Epithelial cell of proximal tubule (primary cell): ENCODE measurements around the gene FLOT2. TPM values are rescaled to one million over a fixed set of nuclear protein-coding genes. Genes with fewer than 3 reads are reported as not detected.

Experiments used
- DNase-seq: peaks from one replicate; pipeline ENCODE4 v3.0.0-alpha.2; 2011; ENCODE audit warnings: low read depth
- H3K4me3 ChIP-seq: 2 replicates; pipeline ENCODE4 v1.5.1; 2011; ENCODE audit warnings: low read depth, mild to moderate bottlenecking, low read length
- total RNA-seq: library from RNA; depleted of rRNA; stranded (reverse); fragments of >200 nt; gene quantifications from 2 replicates; pipeline ENCODE4 v1.2.3, GENCODE V29; 2015
- TF ChIP-seq, protein P1 (sequence below): conservative IDR thresholded peaks from 2 replicates; pipeline ENCODE4 v1.5.1; 2012; ENCODE audit warnings: low read depth, mild to moderate bottlenecking, low read length

The FLOT2 gene
- 83.5 and 92.5 TPM in 2 replicates for total RNA-seq

DNA sequence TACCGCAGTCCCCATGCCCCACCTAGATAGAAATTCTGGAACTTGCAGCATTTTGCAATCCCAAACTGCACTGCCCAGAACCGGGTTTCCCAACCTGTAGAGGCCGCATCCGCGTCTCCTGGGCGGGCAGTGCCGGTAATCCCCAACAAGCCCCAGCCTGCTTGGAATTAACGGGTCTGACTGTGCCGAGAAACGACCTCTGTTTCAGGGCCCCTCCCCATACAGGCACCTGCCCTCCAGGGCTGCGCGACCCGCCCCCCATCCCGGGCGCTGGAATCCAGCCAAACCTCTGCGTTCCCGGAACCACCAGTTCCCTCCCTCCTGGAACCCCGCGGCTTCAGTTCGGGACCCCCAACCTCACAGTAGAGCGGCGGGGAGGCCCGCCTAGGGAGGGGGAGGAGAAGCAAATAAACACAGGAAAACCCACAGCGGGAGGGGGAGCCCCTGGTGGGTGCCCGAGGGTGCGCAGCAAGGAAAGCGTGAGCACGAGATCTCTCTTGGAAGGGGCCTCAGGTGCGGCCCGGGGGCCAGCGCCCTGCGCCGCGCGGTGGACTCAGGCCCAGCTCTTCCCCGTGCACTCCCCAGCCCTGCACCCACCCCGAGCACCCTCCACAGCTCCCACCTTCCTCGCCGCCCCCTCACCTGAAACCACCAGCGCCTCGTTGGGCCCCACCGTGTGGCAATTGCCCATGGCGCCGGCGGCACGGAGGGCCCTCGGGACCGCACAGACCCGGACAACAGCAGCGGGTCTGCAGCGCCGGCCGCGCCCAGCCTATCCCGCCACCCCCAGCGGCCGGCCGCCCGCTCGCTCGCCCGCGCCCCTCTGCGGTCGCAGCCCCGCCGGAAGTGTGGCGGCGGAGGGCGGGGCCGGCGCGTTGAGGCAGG, at the start of gene FLOT2:
FLOT2 (minus strand) TSS at position 850 of the 885 bp plus-strand sequence; CDS start at position 691, 159 bp downstream.
- TF ChIP-seq, protein P1, sequence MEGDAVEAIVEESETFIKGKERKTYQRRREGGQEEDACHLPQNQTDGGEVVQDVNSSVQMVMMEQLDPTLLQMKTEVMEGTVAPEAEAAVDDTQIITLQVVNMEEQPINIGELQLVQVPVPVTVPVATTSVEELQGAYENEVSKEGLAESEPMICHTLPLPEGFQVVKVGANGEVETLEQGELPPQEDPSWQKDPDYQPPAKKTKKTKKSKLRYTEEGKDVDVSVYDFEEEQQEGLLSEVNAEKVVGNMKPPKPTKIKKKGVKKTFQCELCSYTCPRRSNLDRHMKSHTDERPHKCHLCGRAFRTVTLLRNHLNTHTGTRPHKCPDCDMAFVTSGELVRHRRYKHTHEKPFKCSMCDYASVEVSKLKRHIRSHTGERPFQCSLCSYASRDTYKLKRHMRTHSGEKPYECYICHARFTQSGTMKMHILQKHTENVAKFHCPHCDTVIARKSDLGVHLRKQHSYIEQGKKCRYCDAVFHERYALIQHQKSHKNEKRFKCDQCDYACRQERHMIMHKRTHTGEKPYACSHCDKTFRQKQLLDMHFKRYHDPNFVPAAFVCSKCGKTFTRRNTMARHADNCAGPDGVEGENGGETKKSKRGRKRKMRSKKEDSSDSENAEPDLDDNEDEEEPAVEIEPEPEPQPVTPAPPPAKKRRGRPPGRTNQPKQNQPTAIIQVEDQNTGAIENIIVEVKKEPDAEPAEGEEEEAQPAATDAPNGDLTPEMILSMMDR = peak; percentile 29
- no peak for DNase-seq
- peak within 1 kb of the TSS; percentile 87 for H3K4me3 ChIP-seq

DNA sequence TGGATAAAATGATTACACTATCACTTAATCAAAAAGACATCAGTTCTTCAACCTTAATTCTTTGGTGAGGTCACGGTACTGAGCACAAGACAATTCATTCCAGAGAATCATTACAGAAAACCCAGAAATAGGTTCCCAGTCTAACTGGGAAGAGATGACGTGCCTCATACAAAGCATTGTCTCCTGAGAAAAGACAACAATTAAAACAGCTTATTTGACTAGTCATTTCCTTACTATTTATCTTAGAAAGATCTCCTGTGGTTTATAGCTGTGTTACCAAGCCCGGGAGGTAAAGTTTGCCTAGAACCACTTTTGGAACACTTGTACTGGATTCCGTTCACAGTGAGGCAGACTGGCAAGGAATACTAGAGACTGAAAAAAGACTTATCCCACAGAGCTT, 48.7 kb upstream of the FLOT2 start:
- TF ChIP-seq, protein P1 = no peak
- H3K4me3 ChIP-seq = no peak overlapping the region
- peak; percentile 54 for DNase-seq

DNA sequence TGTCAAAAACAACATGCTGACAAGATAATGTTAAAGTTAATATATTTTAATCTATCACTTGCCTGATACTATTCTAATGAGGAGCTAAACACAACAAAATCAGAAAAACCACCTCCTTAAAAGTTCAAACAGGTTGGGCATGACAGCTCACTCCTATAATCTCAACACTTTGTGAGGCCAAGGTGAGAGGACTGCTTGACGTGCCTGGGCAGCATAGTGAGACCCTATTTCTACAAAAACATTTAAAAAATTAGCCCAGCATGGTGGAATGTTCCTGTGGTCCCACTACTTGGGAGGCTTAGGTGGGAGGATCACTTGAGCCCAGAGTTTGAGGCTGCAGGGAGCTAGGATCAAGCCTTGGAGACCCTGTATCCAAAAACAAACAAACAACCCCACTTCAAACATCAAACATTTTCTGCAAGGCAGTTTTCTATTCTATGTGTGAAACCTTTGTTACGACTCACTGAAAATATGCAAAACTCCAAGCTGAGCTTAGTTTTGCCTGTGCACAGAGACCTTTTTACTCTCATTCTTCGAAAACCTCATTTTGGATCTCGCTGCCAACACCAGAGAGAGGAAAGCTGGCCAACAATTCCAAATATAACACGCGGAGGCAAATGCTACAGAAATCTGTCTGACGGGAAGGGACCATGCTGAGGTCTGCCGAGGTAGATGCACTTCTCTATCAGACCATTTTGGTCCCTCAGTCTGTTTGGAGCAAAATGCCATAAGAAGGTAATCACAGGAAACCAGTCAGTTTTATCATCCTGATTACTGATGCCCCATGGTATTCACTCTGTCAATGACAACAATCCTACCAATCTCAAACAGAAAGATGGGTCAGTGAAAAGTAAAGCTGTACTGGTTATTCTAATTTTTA, 47.6 kb upstream of the FLOT2 start:
- TF ChIP-seq, protein P1 = no peak
- no peak for DNase-seq
- no peak overlapping the region for H3K4me3 ChIP-seq

DNA sequence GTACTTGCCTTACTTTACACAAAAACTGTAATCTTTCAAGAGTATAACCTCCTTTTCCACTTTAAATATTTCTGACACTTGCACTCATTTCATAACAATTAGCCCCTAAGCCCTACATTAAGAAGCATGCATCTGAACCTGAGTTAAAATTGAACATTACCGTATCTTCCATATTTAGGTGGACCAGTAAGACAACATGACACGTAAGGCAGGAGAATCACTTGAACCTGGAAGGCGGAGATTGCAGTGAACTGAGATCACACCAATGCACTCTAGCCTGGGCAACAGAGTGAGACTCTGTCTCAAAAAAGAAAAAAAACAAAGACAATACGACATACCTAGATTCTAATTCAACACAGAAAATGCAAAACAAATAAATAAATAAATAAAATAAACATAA, 46.8 kb upstream of the FLOT2 start:
- DNase-seq = no peak
- TF ChIP-seq, protein P1 = no peak
- no peak overlapping the region for H3K4me3 ChIP-seq

- H3K4me3 ChIP-seq = no peak overlapping the region
- DNase-seq = no peak
These were observed 45.4 kb upstream of the FLOT2 start for GRCh38 chr17:28942925-28943324.

DNA sequence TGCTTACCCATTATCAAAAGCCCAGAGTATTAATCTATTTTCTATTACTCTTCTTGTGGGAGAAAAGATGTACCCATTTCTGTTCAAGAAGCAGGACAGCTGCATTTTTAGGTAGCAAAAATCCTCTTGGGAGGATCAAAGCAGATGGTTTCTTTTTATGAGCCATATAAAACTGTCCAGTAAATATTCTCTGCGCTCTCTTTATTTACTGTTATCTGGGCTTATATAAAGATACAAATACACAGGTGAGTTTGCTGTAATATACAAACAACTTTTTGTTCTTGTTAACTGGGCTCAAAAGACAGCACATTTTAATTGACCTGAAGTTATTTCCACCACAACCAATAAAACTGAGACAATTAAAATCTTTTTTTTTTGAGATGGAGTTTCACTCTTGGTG, 43.7 kb upstream of the FLOT2 start:
- no peak for DNase-seq
- TF ChIP-seq, protein P1 = no peak
- no peak overlapping the region for H3K4me3 ChIP-seq

More at GRCh38 chr17:28942925-28943324, 45.4 kb upstream of the FLOT2 start:
- TF ChIP-seq, protein P1 = no peak
